ENCODE data around the gene MICOS13. TPM values are rescaled to one million over a fixed set of nuclear protein-coding genes. Genes with fewer than 3 reads are reported as not detected.

MICOS13 gene
- polyA plus RNA-seq, 1 of the 3 experiments (the other 2 are of a cell fraction): 112 TPM

GRCh38 chr19:5677580-5677979 lies 2.7 kb downstream of the MICOS13 start:
- CTCF ChIA-PET: interaction anchor here (2.4 kb wide), 1 partner anchor 12 kb away, joined by 6 read pairs; the partner anchor contains the start of gene RPL36
- no peak overlapping the region for H2AFZ ChIP-seq (ENCODE audit: low read depth)
- POLR2A ChIA-PET: no interaction called here
- H3K4me1 ChIP-seq (ENCODE audit: control insufficient read depth in 1 of 2, insufficient read depth in 2 of 2, low read depth in 1 of 2, low read length in 1 of 2): peaks cover 4 to 21% of the 10 kb centered on the region in 2 experiments; a peak in 1 of 4 replicates
- peaks cover 17% of the 10 kb centered on the region for H3K79me2 ChIP-seq (ENCODE audit: insufficient read depth)
- H3K27ac ChIP-seq (ENCODE audit: low read depth in 2 of 2, low read length in 1 of 2): no peak overlapping the region
- H3K4me2 ChIP-seq: no peak overlapping the region
- 95% methylated on average over 8 of the region's 9 CpGs for WGBS (ENCODE audit: low lambda C conversion rate)
- DNase-seq: no peak
- no peaks in the 10 kb centered on the region for H4K20me1 ChIP-seq (ENCODE audit: insufficient read depth)
- no peaks in the 10 kb centered on the region for H3K9me2 ChIP-seq
- H3K4me3 ChIP-seq (ENCODE audit: low read depth in 2 of 2, low read length in 1 of 2): no peak overlapping the region
- no peak for TF ChIP-seq TAF1 (IDR thresholded peaks at IDR 0.05; ENCODE audit: borderline replicate concordance, low read depth, low read length)
- no peak for TF ChIP-seq MAX (IDR thresholded peaks at IDR 0.05; ENCODE audit: low read depth)
- no peak for TF ChIP-seq EZH2phosphoT487 (IDR thresholded peaks at IDR 0.05; ENCODE audit: borderline replicate concordance, low read depth)
- TF ChIP-seq RCOR1 (IDR thresholded peaks at IDR 0.05; ENCODE audit: low read length): no peak
- no peak for TF ChIP-seq CTCF (IDR thresholded peaks at IDR 0.05)
- TF ChIP-seq MEF2A (IDR thresholded peaks at IDR 0.05; ENCODE audit: borderline replicate concordance, low read depth): no peak
- TF ChIP-seq REST (IDR thresholded peaks at IDR 0.05; ENCODE audit: low read depth, low read length): no peak
- TF ChIP-seq ZBTB33 (IDR thresholded peaks at IDR 0.05; ENCODE audit: borderline replicate concordance, low read depth): no peak
- no peak for TF ChIP-seq PBX3 (IDR thresholded peaks at IDR 0.05)
- TF ChIP-seq RXRA (IDR thresholded peaks at IDR 0.05; ENCODE audit: borderline replicate concordance, low read depth): no peak
- no peak for TF ChIP-seq TCF12 (IDR thresholded peaks at IDR 0.05)
- TF ChIP-seq IRF3 (IDR thresholded peaks at IDR 0.05; ENCODE audit: low read depth, low read length): no peak
- no peak for TF ChIP-seq EP300 (IDR thresholded peaks at IDR 0.05; ENCODE audit: borderline replicate concordance in 1 of 2, low read depth in 1 of 2, low read length in 1 of 2)
- no peak for TF ChIP-seq FOXJ3 (CRISPR knock-in tag; IDR thresholded peaks at IDR 0.05)
- TF ChIP-seq TEAD4 (IDR thresholded peaks at IDR 0.05; ENCODE audit: borderline replicate concordance, insufficient read depth): no peak
- H3K36me3 ChIP-seq (replicated peaks in 1 of 2; ENCODE audit: control insufficient read depth in 1 of 2, insufficient read depth in 2 of 2, low read length in 1 of 2): no peaks in the 10 kb centered on the region
- no peaks in the 10 kb centered on the region for H3F3A ChIP-seq (replicated peaks; ENCODE audit: insufficient read depth)
- H3K9ac ChIP-seq: no peak overlapping the region
- H3K27me3 ChIP-seq (ENCODE audit: insufficient read depth): no peaks in the 10 kb centered on the region
- H3K9me3 ChIP-seq: no peaks in the 10 kb centered on the region

Data from SK-N-SH (cell line).